ENCODE data around the gene OXT. TPM values are rescaled to one million over a fixed set of nuclear protein-coding genes. Genes with fewer than 3 reads are reported as not detected.
"Not testable (repeated sequence)": the region's sequence is repeated elsewhere in the genome, so short reads cannot be mapped to it uniquely, and the experiment has no call there.

OXT gene
- total RNA-seq, 3 donors from 2014 or later: 0.66 TPM; not detected in 2

- Histone ChIP-seq H3K36me3 (ENCODE audit: low read depth) (no peaks in the 10 kb centered on the region), H3K4me1 (ENCODE audit: low read depth) (peaks cover 12% of the 10 kb centered on the region), H3K4me3 (no peak overlapping the region), H3K9me3 (no peaks in the 10 kb centered on the region)
- TF ChIP-seq CTCF (IDR thresholded peaks at IDR 0.05): no peak
- intact Hi-C loops (cut with DNase I, micrococcal nuclease): no loop called here
- ATAC-seq (no peak), DNase-seq (no peak)
Measured at GRCh38 chr20:3072530-3073250, 1.3 kb downstream of the OXT start.

- peaks cover 12% of the 10 kb centered on the region for H3K4me1 ChIP-seq (ENCODE audit: low read depth)
- H3K9me3 ChIP-seq; intact Hi-C loops (cut with DNase I, micrococcal nuclease); DNase-seq; ATAC-seq; H3K4me3 ChIP-seq; H3K36me3 ChIP-seq (ENCODE audit: low read depth): not testable (repeated sequence)
Measured at GRCh38 chr20:3073251-3073643, 1.8 kb downstream of the OXT start.

- ATAC-seq (no peak), DNase-seq (no peak)
- no peaks in the 10 kb centered on the region for H3K9me3 ChIP-seq
- peaks cover 12% of the 10 kb centered on the region for H3K4me1 ChIP-seq (ENCODE audit: low read depth)
- no peak for TF ChIP-seq CTCF (IDR thresholded peaks at IDR 0.05)
- H3K36me3 ChIP-seq (ENCODE audit: low read depth): no peaks in the 10 kb centered on the region
- intact Hi-C loops (cut with DNase I, micrococcal nuclease): no loop called here
- H3K4me3 ChIP-seq: no peak overlapping the region
Measured at GRCh38 chr20:3074812-3075211, 3.4 kb downstream of the OXT start.

GRCh38 chr20:3075315-3075714 is 3.9 kb downstream of the OXT start:
- H3K4me3 ChIP-seq; ATAC-seq; intact Hi-C loops (cut with DNase I, micrococcal nuclease); H3K36me3 ChIP-seq (ENCODE audit: low read depth); H3K9me3 ChIP-seq; DNase-seq: not testable (repeated sequence)
- peaks cover 12% of the 10 kb centered on the region for H3K4me1 ChIP-seq (ENCODE audit: low read depth)

- no peaks in the 10 kb centered on the region for H3K9me3 ChIP-seq
- peaks cover 5% of the 10 kb centered on the region for H3K4me1 ChIP-seq (ENCODE audit: low read depth)
- intact Hi-C loops (cut with DNase I, micrococcal nuclease): no loop called here
- no peak for DNase-seq
- no peak for ATAC-seq
- no peak for TF ChIP-seq CTCF (IDR thresholded peaks at IDR 0.05)
- H3K4me3 ChIP-seq: no peak overlapping the region
- H3K36me3 ChIP-seq (ENCODE audit: low read depth): no peaks in the 10 kb centered on the region
Measured at GRCh38 chr20:3077618-3078134, 6.3 kb downstream of the OXT start.

- ATAC-seq: peak; percentile 38
- intact Hi-C loops (cut with DNase I, micrococcal nuclease): no loop called here
- no peaks in the 10 kb centered on the region for H3K9me3 ChIP-seq
Measured at GRCh38 chr20:3080939-3081388, 9.5 kb downstream of the OXT start.

More at GRCh38 chr20:3080939-3081388, 9.5 kb downstream of the OXT start:
- peak in 2 of 3 donors; percentile 14 to 26 for DNase-seq
- no peaks in the 10 kb centered on the region for H3K36me3 ChIP-seq (ENCODE audit: low read depth)
- TF ChIP-seq CTCF (IDR thresholded peaks at IDR 0.05): no peak
- H3K4me3 ChIP-seq: no peak overlapping the region
- H3K4me1 ChIP-seq (ENCODE audit: low read depth): peaks cover 10% of the 10 kb centered on the region
